ENCODE data around the gene CACTIN. TPM values are rescaled to one million over a fixed set of nuclear protein-coding genes. Genes with fewer than 3 reads are reported as not detected.
A peak's percentile ranks its signal among the peaks of the same experiment; 100 is the strongest.
"Not testable (repeated sequence)": the region's sequence is repeated elsewhere in the genome, so short reads cannot be mapped to it uniquely, and the experiment has no call there.

CACTIN gene
- total RNA-seq, 6 donors from 2014 or later = 21.5 to 97.4 (median 25.5) TPM

DNA sequence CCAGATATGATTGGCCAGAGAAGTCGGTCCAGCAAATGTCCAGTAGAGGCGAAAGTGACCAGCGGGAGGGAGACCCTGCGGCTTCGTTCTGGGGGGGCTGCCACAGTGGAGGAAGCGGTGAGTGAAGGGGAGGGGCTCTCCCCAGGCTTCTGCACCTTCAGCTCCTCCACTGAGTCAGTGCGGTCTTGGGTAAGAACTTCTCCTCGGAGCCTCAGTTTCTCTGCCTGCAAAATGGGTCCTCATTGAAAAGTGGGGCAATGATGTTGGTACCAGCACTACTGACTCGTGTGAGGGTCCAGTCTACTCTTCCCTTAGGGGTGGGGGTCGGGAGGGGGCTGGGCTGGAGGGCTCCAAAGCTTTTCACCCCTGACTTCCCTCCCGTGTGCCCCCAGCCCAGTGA, 37.2 kb downstream of the CACTIN start:
- Histone ChIP-seq H3K27ac (no peak overlapping the region), H3K4me1 (peaks cover 8 to 22% (median 10%) of the 10 kb centered on the region in 4 donors), H3K4me3 (no peak overlapping the region), H3K27me3 (peaks cover 0 to 17% (median 8%) of the 10 kb centered on the region in 4 donors), H3K36me3 (peaks cover 0 to 8% (median 0%) of the 10 kb centered on the region in 4 donors), H3K9me3 (no peaks in the 10 kb centered on the region)
- TF ChIP-seq POLR2A (IDR thresholded peaks at IDR 0.05) (no peak), EP300 (IDR thresholded peaks at IDR 0.05) (no peak), POLR2AphosphoS5 (IDR thresholded peaks at IDR 0.05) (no peak)
- TF ChIP-seq, protein P1, sequence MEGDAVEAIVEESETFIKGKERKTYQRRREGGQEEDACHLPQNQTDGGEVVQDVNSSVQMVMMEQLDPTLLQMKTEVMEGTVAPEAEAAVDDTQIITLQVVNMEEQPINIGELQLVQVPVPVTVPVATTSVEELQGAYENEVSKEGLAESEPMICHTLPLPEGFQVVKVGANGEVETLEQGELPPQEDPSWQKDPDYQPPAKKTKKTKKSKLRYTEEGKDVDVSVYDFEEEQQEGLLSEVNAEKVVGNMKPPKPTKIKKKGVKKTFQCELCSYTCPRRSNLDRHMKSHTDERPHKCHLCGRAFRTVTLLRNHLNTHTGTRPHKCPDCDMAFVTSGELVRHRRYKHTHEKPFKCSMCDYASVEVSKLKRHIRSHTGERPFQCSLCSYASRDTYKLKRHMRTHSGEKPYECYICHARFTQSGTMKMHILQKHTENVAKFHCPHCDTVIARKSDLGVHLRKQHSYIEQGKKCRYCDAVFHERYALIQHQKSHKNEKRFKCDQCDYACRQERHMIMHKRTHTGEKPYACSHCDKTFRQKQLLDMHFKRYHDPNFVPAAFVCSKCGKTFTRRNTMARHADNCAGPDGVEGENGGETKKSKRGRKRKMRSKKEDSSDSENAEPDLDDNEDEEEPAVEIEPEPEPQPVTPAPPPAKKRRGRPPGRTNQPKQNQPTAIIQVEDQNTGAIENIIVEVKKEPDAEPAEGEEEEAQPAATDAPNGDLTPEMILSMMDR (IDR thresholded peaks at IDR 0.05) = no peak
- DNase-seq = no peak
- WGBS, 2 donors = 88 to 96% methylated on average over 7 to 10 of the region's 11 CpGs
- no peak for ATAC-seq (ENCODE audit: low FRiP score in 2 of 2)

DNA sequence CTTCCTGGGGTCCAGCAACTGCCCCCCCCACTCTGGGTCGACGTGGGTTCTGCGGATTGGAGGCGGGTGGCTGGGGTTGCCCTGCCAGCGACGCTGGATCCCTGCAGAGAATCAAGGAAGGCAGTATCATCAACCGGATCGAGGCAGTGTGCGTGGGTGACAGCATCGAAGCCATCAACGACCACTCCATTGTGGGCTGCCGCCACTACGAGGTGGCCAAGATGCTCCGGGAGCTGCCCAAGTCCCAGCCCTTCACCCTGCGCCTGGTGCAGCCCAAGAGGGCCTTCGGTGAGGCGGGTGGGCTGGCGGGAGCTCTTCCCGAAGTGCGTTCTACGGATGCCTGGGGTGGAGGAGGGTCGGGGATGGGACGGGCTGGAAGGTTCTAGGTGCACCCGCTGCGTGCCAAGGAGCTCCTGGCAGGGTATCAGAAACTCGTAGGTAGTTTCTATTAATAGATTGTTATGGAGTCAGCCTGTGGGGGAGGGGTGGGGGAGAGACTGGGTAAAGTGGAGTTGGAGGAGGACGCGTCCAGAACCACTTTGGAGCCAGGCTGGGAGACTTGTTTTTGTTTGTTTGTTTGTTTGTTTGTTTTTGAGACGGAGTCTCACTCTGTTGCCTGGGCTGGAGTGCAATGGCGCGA, 39.8 kb downstream of the CACTIN start:
- no peaks in the 10 kb centered on the region for H3K9me3 ChIP-seq
- DNase-seq = peak in 1 of 2 donors; percentile 59
- peaks cover 0 to 8% (median 0%) of the 10 kb centered on the region in 4 donors for H3K36me3 ChIP-seq
- peak in 1 of 2 donors; percentile 4 for ATAC-seq (ENCODE audit: low FRiP score in 2 of 2)
- no peak overlapping the region for H3K4me3 ChIP-seq
- WGBS, 2 donors = 75 to 77% methylated on average over 30 to 31 of the region's 31 CpGs
- TF ChIP-seq, protein P1 (IDR thresholded peaks at IDR 0.05) = no peak
- TF ChIP-seq POLR2A (IDR thresholded peaks at IDR 0.05) (no peak), POLR2AphosphoS5 (IDR thresholded peaks at IDR 0.05) (no peak), EP300 (IDR thresholded peaks at IDR 0.05) (no peak)
- peaks cover 8 to 22% (median 10%) of the 10 kb centered on the region in 4 donors for H3K4me1 ChIP-seq
- H3K27me3 ChIP-seq = peaks cover 0 to 17% (median 8%) of the 10 kb centered on the region in 4 donors
- H3K27ac ChIP-seq = no peak overlapping the region

DNA sequence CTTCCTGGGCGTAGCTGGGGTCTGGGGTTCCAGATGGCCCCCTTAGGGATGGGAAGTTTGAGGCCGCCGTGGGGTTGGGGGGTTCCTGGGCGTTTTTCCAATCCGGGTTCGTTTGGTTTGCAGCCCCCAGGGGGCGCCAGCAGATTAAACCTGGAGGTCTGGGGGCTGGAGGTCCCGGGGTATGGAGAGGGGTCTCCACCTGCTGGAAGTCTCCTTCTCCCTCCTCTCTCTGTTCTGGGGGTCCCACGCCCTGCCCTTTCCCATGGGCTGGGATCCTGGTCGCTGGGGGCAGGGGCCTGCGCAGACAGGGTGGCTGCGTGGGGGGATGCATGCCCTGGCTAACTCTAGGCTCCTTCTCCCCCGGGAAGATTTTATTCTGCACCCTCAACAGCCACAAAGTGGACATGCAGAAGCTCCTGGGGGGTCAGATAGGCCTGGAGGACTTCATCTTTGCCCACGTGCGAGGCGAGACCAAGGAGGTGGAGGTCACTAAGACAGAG, 40.4 kb downstream of the CACTIN start:
- no peaks in the 10 kb centered on the region for H3K9me3 ChIP-seq
- peak overlapping the region; percentile 8 to 55 (median 40) for H3K4me3 ChIP-seq
- H3K36me3 ChIP-seq = peaks cover 0 to 8% (median 0%) of the 10 kb centered on the region in 4 donors
- TF ChIP-seq POLR2AphosphoS5 (IDR thresholded peaks at IDR 0.05) (no peak), EP300 (IDR thresholded peaks at IDR 0.05) (no peak), POLR2A (IDR thresholded peaks at IDR 0.05) (no peak)
- TF ChIP-seq, protein P1 (IDR thresholded peaks at IDR 0.05) = peak in 5 of 6 experiments; percentile 25 to 52 (median 47)
- peak overlapping the region in 3 of 4 donors; percentile 5 to 70 (median 44) for H3K27ac ChIP-seq
- H3K27me3 ChIP-seq = peaks cover 0 to 17% (median 8%) of the 10 kb centered on the region in 4 donors
- 29 to 47% methylated on average over 6 to 16 of the region's 16 CpGs for WGBS, 2 donors
- DNase-seq (no peak), ATAC-seq (ENCODE audit: low FRiP score in 2 of 2) (no peak)
- peaks cover 8 to 22% (median 10%) of the 10 kb centered on the region in 4 donors for H3K4me1 ChIP-seq

DNA sequence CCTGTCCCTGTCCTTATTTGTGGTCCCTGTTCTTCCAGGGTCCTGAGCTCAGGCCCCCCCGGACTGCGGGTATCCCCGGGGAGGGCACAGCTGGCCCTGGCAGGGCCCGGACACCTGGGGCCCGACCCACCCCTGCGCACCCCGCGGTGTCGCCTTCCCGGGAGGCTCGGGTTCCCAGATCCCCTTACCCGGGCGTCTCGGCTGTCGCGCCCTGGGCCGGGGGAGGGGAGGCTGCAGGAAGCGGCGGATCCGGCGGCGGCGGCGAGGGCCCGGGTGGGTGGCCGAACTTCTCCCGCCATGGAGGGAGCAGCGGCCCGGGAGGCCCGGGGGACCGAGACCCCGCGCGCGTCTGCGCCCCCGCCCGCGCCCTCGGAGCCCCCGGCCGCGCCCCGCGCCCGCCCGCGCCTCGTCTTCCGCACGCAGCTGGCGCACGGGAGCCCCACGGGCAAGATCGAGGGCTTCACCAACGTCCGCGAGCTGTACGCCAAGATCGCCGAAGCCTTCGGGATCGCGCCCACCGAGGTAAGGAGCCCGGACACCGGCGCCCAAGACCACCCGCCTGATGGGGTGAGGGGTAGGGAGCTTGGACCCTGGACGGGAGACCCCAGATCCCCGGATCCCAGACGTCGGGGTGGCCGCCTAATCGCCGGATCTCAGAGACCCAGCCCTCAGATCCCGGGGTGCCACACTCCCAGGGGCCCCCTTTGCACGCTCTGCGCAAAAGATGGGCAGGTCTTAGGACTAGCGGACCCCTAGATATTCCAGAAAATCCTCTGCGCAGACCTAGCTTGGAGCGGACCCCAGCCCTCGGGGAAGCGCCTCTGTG, 41.1 kb downstream of the CACTIN start, which contains the start of gene GIPC3:
Gene GIPC3, plus strand, starts transcription at position 178 of the 826 bp plus-strand sequence. Its CDS starts 120 bp downstream, at position 298.
- DNase-seq (peak in 1 of 2 donors; percentile 86), ATAC-seq (ENCODE audit: low FRiP score in 2 of 2) (no peak)
- Histone ChIP-seq H3K27ac (peak within 1 kb of the TSS in 3 of 4 donors; percentile 5 to 70 (median 44)), H3K9me3 (no peaks in the 10 kb centered on the region), H3K4me3 (peak within 1 kb of the TSS; percentile 8 to 55 (median 40)), H3K4me1 (peaks cover 8 to 22% (median 10%) of the 10 kb centered on the region in 4 donors), H3K27me3 (peaks cover 0 to 17% (median 8%) of the 10 kb centered on the region in 4 donors), H3K36me3 (peaks cover 0 to 8% (median 0%) of the 10 kb centered on the region in 4 donors)
- TF ChIP-seq, protein P1 (IDR thresholded peaks at IDR 0.05) = no peak
- TF ChIP-seq POLR2AphosphoS5 (IDR thresholded peaks at IDR 0.05) (no peak), EP300 (IDR thresholded peaks at IDR 0.05) (no peak), POLR2A (IDR thresholded peaks at IDR 0.05) (no peak)
- WGBS, 2 donors = 2 to 11% methylated on average over 17 to 21 of the region's 84 CpGs

DNA sequence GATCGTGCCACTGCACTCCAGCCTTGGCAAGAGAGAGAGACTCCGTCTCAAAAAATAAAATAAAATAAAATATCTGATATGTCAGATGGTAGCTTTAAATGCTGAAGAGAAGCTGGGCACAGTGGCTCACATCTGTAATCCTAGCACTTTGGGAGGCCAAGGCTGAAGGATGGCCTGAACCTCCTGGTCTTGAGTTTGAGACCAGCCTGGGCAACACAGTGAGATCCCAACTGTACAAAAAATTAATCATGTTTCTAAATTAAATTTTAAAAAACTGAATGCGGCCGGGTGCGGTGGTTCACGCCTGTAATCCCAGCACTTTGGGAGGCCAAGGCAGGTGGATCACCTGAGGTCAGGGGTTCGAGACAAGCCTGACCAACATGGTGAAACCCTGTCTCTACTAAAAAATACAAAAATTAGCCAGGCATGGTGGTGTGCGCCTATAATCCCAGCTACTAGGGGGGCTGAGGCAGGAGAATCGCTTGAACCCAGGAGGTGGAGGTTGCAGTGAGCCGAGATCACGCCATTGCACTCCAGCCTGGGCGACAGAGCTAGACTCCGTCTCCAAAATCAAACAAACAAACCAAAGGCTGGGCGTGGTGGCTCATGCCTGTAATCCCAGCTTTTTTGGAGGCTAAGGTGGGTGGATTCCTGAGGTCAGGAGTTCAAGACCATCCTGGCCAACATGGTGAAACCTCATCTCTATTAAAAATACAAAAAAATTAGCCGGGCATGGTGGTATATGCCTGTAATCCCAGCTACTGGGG, 42.4 kb downstream of the CACTIN start:
- ATAC-seq (ENCODE audit: low FRiP score in 2 of 2); H3K4me3 ChIP-seq; DNase-seq; H3K9me3 ChIP-seq; H3K36me3 ChIP-seq; H3K27ac ChIP-seq: not testable (repeated sequence)
- WGBS, 2 donors = 85 to 91% methylated on average over 15 of the region's 15 CpGs
- peaks cover 0 to 17% (median 8%) of the 10 kb centered on the region in 4 donors for H3K27me3 ChIP-seq
- H3K4me1 ChIP-seq = peaks cover 8 to 22% (median 10%) of the 10 kb centered on the region in 4 donors

DNA sequence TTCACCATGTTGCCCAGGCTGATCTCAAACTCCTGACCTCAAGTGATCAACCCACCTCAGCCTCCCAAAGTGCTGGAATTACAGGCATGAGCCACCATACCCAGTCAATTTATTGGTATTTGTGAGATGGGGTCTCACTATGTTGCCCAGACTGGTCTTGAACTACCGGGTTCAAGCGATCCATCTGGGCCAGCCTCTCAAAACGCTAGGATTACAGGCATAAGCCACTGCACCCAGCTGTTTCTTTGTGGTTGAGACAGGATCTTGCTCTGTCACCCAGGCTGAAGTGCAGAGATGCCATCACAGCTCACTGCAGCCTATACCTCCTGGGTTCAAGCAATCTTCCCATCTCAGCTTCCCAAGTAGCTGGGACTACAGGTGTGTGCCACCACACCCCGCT, 44.8 kb downstream of the CACTIN start:
- 75 to 85% methylated on average over 3 to 4 of the region's 4 CpGs for WGBS, 2 donors
- DNase-seq; H3K4me3 ChIP-seq; H3K9me3 ChIP-seq; H3K27ac ChIP-seq; ATAC-seq (ENCODE audit: low FRiP score in 2 of 2); H3K36me3 ChIP-seq: not testable (repeated sequence)
- Histone ChIP-seq H3K4me1 (peaks cover 8 to 21% (median 10%) of the 10 kb centered on the region in 4 donors), H3K27me3 (peaks cover 0 to 17% (median 8%) of the 10 kb centered on the region in 4 donors)
